Lower lobe of right lung (tissue), 2 donors: ENCODE measurements around the gene NEDD4. TPM values are rescaled to one million over a fixed set of nuclear protein-coding genes. Genes with fewer than 3 reads are reported as not detected.
"Not testable (repeated sequence)": the region's sequence is repeated elsewhere in the genome, so short reads cannot be mapped to it uniquely, and the experiment has no call there.

ENCODE experiments used
- ATAC-seq, 2 donors: fragments of 200-7000 bp; cut with Tn5 transposase; one replicate each; pipeline ENCODE4 v1.9.1; 2020 to 2022; ENCODE audit warnings: mild to moderate bottlenecking in 2 of 2, moderate library complexity in 2 of 2
- DNase-seq: peaks from one replicate; pipeline ENCODE4 v3.0.0-alpha.2; 2020
- H3K27ac ChIP-seq: fragments of 200-600 bp; one replicate; pipeline ENCODE4 v1.8.0; 2022
- H3K27me3 ChIP-seq: fragments of 200-600 bp; one replicate; pipeline ENCODE4 v1.8.0; 2022; ENCODE audit warnings: low read depth
- H3K36me3 ChIP-seq: fragments of 200-600 bp; one replicate; pipeline ENCODE4 v1.8.0; 2022; ENCODE audit warnings: mild to moderate bottlenecking
- H3K4me1 ChIP-seq: fragments of 200-600 bp; one replicate; pipeline ENCODE4 v1.8.0; 2022
- H3K4me3 ChIP-seq: fragments of 200-600 bp; one replicate; pipeline ENCODE4 v1.8.0; 2022; ENCODE audit warnings: mild to moderate bottlenecking
- H3K9me3 ChIP-seq: fragments of 200-600 bp; one replicate; pipeline ENCODE4 v1.8.0; 2022
- CTCF ChIP-seq: fragments of 200-600 bp; IDR thresholded peaks from one replicate; pipeline ENCODE4 v1.8.0; 2022; ENCODE audit warnings: antibody characterized with exemption, mild to moderate bottlenecking
- intact Hi-C: fragments of 100-400 bp; cut with DNase I; formaldehyde crosslinking; loops from one replicate; pipeline ENCODE4 v1.11.0; 2022
- total RNA-seq: library from RNA; stranded (reverse); fragmentation: NEBNext Ultra II Directional; extraction: Animal tissue kit (Norgen Biotek cat#: 25700); gene quantifications from one replicate; pipeline ENCODE4 v1.2.1, GENCODE V29; 2021
- donor health status: DM: no; HTN: yes; CAD: no; lungs with severe emphysema.

Gene NEDD4
- total RNA-seq, 1 donor from 2014 or later: 16.5 TPM

- Histone ChIP-seq H3K9me3 (no peaks in the 10 kb centered on the region), H3K27ac (no peak overlapping the region), H3K27me3 (no peaks in the 10 kb centered on the region), H3K4me3 (no peak overlapping the region), H3K36me3 (no peaks in the 10 kb centered on the region), H3K4me1 (no peaks in the 10 kb centered on the region)
- no peak for TF ChIP-seq CTCF
- DNase-seq (no peak), ATAC-seq (no peak)
- intact Hi-C loops: no loop called here
Measured at GRCh38 chr15:56017511-56017910, 24.1 kb upstream of the NEDD4 start.

DNA sequence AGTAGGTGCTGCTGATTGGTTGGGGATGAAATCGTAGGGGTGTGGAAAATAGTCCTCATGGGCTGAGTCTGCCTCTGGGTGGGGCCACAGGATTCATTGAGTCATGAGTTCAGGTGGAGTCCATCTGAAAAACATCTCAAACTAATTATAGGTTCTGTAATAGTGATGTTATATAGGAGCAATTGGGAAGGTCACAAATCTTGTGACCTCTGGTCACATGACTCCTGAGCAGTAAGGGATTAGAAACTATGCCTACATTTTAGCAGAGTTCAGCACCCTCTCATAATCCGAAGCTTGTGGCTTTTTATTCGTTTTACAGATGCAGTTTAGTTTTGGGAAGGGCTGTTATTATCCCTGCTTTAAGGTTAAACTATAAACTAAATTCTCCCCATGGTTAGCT is 22.9 kb upstream of the NEDD4 start:
- Histone ChIP-seq H3K4me3 (no peak overlapping the region), H3K27ac (no peak overlapping the region), H3K36me3 (no peaks in the 10 kb centered on the region), H3K27me3 (no peaks in the 10 kb centered on the region), H3K4me1 (no peaks in the 10 kb centered on the region), H3K9me3 (no peaks in the 10 kb centered on the region)
- intact Hi-C loops: no loop called here
- ATAC-seq: no peak
- DNase-seq: no peak
- no peak for TF ChIP-seq CTCF

DNA sequence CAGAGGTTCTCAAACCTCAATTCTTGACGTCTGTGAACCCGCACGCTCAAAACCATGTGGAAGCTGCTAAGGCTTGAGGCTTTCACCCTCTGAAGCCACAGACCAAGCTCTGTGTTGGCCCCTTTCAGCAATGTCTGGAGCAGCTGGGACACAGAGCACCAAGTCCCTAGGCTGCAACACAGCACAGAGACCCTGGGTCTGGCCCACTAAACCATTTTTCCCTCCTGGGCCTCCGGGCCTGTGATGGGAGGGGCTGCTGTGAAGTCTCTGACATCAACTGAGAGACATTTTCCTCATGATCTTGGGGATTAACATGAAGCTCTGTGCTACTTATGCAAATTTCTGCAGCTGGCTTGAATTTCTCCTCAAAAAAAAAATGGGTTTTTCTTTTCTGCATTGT is 21.3 kb upstream of the NEDD4 start:
- TF ChIP-seq CTCF: no peak

DNA sequence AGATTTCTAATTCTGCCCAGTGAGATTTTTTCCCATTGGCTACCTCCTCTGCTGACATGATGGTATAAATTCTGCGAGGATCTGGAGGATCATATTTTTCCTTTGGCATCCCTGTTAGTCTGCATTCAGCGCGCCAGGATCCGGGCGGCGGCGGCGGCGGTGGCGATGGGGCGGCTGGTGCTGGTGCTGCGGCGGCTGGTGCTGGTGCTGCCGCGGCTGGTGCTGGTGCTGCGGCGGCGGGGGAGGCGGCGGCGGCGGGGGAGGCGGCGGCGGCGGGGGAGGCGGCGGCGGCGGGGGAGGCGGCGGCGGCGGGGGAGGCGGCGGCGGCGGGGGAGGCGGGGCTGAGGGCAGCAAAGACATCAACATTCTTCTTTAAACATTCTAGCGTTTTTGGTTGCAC is 13.6 kb upstream of the NEDD4 start:
- intact Hi-C loops, H3K4me1 ChIP-seq, H3K27me3 ChIP-seq, H3K36me3 ChIP-seq, H3K9me3 ChIP-seq, ATAC-seq, DNase-seq: not testable (repeated sequence)
- Histone ChIP-seq H3K4me3 (peak overlapping the region; percentile 36), H3K27ac (peak overlapping the region; percentile 0)

More for the DNA sequence above, 21.3 kb upstream of the NEDD4 start:
- no peaks in the 10 kb centered on the region for H3K36me3 ChIP-seq
- H3K27me3 ChIP-seq: no peaks in the 10 kb centered on the region
- ATAC-seq: no peak
- no peaks in the 10 kb centered on the region for H3K9me3 ChIP-seq
- H3K4me1 ChIP-seq: no peaks in the 10 kb centered on the region
- DNase-seq: no peak
- intact Hi-C loops: no loop called here
- H3K27ac ChIP-seq: no peak overlapping the region
- H3K4me3 ChIP-seq: no peak overlapping the region

DNA sequence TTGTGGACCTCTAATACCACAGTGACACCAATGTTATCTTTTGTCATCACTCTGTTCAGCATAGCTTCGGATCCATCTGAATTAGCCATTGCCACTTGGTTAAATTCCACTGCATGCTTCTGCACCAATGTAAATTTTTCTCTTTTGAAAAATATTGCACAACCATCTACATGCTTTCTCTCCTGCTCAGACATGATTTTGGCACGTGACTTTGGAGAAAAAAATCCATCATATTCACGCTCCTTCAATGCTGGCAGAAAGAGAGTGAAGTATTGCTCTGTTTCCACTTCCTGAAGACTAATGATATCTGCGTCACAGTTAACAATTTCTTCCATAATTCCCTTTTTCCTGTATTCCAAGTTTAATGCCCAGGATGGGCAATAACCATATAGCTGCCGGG is 13.0 kb upstream of the NEDD4 start:
- H3K9me3 ChIP-seq, H3K27me3 ChIP-seq, H3K4me1 ChIP-seq, ATAC-seq, H3K36me3 ChIP-seq, intact Hi-C loops, DNase-seq: not testable (repeated sequence)
- Histone ChIP-seq H3K27ac (peak overlapping the region; percentile 0), H3K4me3 (peak overlapping the region; percentile 36)

DNA sequence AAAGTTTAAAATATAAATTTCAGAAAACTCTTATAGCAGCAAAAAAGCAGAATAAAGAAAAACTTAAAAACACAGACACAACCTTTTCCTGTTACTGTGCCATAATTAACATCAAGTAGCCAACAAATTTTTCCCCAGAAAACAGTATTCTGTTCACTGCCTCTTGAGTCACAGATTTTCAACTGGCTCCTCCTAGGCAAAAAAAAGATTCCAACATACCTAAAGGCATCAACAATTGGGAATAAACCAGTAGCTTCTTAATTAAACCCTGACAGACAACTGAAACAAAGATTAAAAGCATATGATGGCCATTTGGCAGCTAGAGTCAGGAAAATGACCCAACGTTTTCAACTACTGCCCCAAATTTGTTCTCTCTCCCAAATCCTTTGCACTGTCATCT is 10.9 kb upstream of the NEDD4 start:
- H3K4me3 ChIP-seq, H3K4me1 ChIP-seq, H3K9me3 ChIP-seq, H3K27ac ChIP-seq, ATAC-seq, intact Hi-C loops, H3K36me3 ChIP-seq, DNase-seq, H3K27me3 ChIP-seq: not testable (repeated sequence)

DNA sequence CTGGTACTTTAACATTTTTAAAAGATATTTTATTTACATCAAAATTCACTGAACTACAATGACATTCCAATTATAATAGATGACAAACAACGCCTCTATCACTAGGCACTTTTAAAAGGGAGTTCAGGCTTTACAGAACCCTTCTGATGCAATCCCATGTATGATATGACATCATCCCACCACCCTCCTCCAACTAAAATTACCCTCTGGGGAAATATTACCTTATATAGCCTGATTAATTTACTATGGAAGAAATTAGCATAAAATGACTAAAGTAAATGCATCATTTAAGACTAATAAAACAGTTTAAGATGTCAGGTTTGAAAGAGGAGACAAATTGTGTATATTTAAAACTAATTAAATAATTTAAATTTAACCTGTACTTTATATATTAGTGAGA is 10.4 kb upstream of the NEDD4 start:
- not testable (repeated sequence) for DNase-seq, ATAC-seq, H3K36me3 ChIP-seq

DNA sequence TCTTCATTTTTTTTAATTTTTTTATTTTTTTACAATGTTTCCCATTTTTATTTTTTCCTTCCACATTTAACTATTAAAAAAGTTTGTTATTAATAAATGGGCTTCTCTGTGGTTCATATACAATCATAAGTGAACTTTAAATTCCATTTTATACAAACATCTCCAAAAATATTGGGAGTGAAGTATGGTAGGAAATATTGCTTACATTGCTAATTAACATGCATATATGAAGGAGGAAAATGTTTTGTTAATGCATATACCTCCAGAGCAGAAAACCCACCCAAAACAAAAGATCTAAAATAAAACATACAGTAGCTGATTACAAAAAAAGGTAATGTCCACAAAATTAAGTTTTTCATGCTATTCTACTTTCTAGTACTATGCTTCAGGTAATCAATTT is 9.9 kb upstream of the NEDD4 start:
- DNase-seq, intact Hi-C loops: not testable (repeated sequence)

More for the DNA sequence above, 10.4 kb upstream of the NEDD4 start:
- H3K4me1 ChIP-seq, H3K27ac ChIP-seq, H3K27me3 ChIP-seq, intact Hi-C loops, H3K9me3 ChIP-seq, H3K4me3 ChIP-seq: not testable (repeated sequence)

More for the DNA sequence above, 9.9 kb upstream of the NEDD4 start:
- H3K9me3 ChIP-seq, H3K27ac ChIP-seq, H3K4me1 ChIP-seq, H3K4me3 ChIP-seq, H3K36me3 ChIP-seq, H3K27me3 ChIP-seq, ATAC-seq: not testable (repeated sequence)
